ENCODE results near the gene PPP3R1. TPM values are rescaled to one million over a fixed set of nuclear protein-coding genes. Genes with fewer than 3 reads are reported as not detected.

The PPP3R1 gene
- total and polyA plus RNA-seq, 2 of the 8 experiments (the other 6 are each of a cell fraction or from before 2014, with no cell fraction given), result 9.3 to 85.1 TPM

- DNase-seq (ENCODE audit: low read depth in 1 of 2, low spot score in 2 of 2) (no peak), FAIRE-seq (no peak)
- Histone ChIP-seq H2BK5ac (ENCODE audit: low read depth, low read length) (no peak overlapping the region), H3K14ac (ENCODE audit: insufficient read length) (no peak overlapping the region), H3K9me3 (ENCODE audit: insufficient read depth in 2 of 2, low read depth in 1 of 2, low read length in 1 of 2) (no peaks in the 10 kb centered on the region), H3K4me2 (ENCODE audit: insufficient read depth in 1 of 2, low read depth in 2 of 2, low read length in 2 of 2) (peak overlapping the region in 1 of 2 experiments; percentile 3; a peak in 1 of 4 replicates), H3K79me2 (ENCODE audit: control insufficient read depth in 1 of 2, insufficient read depth in 2 of 2, low read length in 2 of 2) (peaks cover 44 to 85% of the 10 kb centered on the region in 2 experiments), H3K23ac (ENCODE audit: insufficient read length) (no peak overlapping the region), H4K8ac (ENCODE audit: extremely low read depth, insufficient read depth, low read length) (no peak overlapping the region), H3K27me3 (replicated peaks in 1 of 4; ENCODE audit: control insufficient read depth in 3 of 4, extremely low read depth in 1 of 4, insufficient read depth in 3 of 4, low read length in 3 of 4) (no peaks in the 10 kb centered on the region), H2BK120ac (replicated peaks; ENCODE audit: low read depth, low read length) (no peak overlapping the region), H3K4ac (replicated peaks; ENCODE audit: insufficient read length, low read depth, low read length) (no peak overlapping the region), H3K23me2 (ENCODE audit: low read depth, low read length) (peaks cover 5% of the 10 kb centered on the region; the same call in 1 of the 2 replicates), H3K9ac (replicated peaks in 1 of 4; ENCODE audit: extremely low read depth in 1 of 4, low read depth in 3 of 4, low read length in 3 of 4) (no peak overlapping the region), H3K18ac (ENCODE audit: extremely low read depth, low read length) (no peak overlapping the region), H3K36me3 (ENCODE audit: control insufficient read depth in 2 of 4, insufficient read depth in 4 of 4, low read length in 3 of 4) (peaks cover 0 to 4% (median 0%) of the 10 kb centered on the region in 4 experiments; a peak in 1 of 8 replicates), H2AK5ac (ENCODE audit: low read depth, low read length) (no peak overlapping the region), H3K4me3 (ENCODE audit: extremely low read depth in 1 of 4, insufficient read depth in 2 of 4, low read depth in 3 of 4, low read length in 4 of 4) (peak overlapping the region in 1 of 4 experiments; percentile 92; a peak in 1 of 8 replicates), H3K79me1 (ENCODE audit: low read depth, low read length) (peaks cover 3% of the 10 kb centered on the region), H4K20me1 (replicated peaks in 1 of 2; ENCODE audit: control insufficient read depth in 1 of 2, insufficient read depth in 2 of 2, low read length in 2 of 2) (peaks cover 23 to 34% of the 10 kb centered on the region in 2 experiments), H4K5ac (ENCODE audit: insufficient read length, low read depth, low read length) (no peak overlapping the region), H3K56ac (replicated peaks; ENCODE audit: insufficient read length, low read depth, low read length) (no peak overlapping the region), H2AFZ (ENCODE audit: low read length) (no peak overlapping the region), H2BK15ac (ENCODE audit: low read length) (no peak overlapping the region), H2BK12ac (ENCODE audit: low read depth, low read length) (no peak overlapping the region), H2BK20ac (ENCODE audit: low read length) (no peak overlapping the region), H3K4me1 (replicated peaks in 1 of 4; ENCODE audit: control insufficient read depth in 3 of 4, insufficient read depth in 4 of 4, low read length in 3 of 4) (peaks cover 0 to 12% (median 5%) of the 10 kb centered on the region in 4 experiments; a peak in 4 of 7 replicates), H4K91ac (replicated peaks; ENCODE audit: insufficient read length, low read length) (no peak overlapping the region), H3K27ac (ENCODE audit: low read depth, low read length) (no peak overlapping the region)
- TF ChIP-seq CEBPB (IDR thresholded peaks at IDR 0.05; ENCODE audit: low read depth, low read length) (no peak), POU5F1 (IDR thresholded peaks at IDR 0.05; ENCODE audit: low read depth, low read length) (no peak), RXRA (IDR thresholded peaks at IDR 0.05; ENCODE audit: insufficient read depth, low read depth, low read length) (no peak), TAF7 (optimal IDR thresholded peaks at IDR 0.05; ENCODE audit: borderline replicate concordance, low read depth, low read length) (no peak), CBX8 (IDR thresholded peaks at IDR 0.05; ENCODE audit: borderline replicate concordance, low read depth, low read length) (no peak), CHD1 (IDR thresholded peaks at IDR 0.05; ENCODE audit: low read depth, low read length) (no peak), EP300 (IDR thresholded peaks at IDR 0.05; ENCODE audit: borderline replicate concordance in 1 of 2, low read depth in 2 of 2, low read length in 2 of 2) (no peak), GTF2F1 (IDR thresholded peaks at IDR 0.05; ENCODE audit: borderline replicate concordance, low read depth, low read length) (no peak)
- ChIA-PET CTCF (ENCODE audit: partially characterized antibody) (interaction anchor here (0.6 kb wide), 1 partner anchor 35 kb away, joined by 3 read pairs; no protein-coding TSS in a partner anchor), POLR2A (ENCODE audit: partially characterized antibody) (interaction anchor here (0.6 kb wide), 1 partner anchor 12 kb away, joined by 3 read pairs; no protein-coding TSS in a partner anchor)
- 78% methylated on average over 2 of the region's 2 CpGs; no CpG with 5 or more reads in 1 of the 2 experiments for WGBS, 2 experiments (ENCODE audit: extremely low coverage in 1 of 2, insufficient coverage in 1 of 2, insufficient read length in 1 of 2, insufficient replicate concordance in 2 of 2, low coverage in 1 of 2, low lambda C conversion rate in 2 of 2, missing lambda C conversion rate in 1 of 2)
Observed at GRCh38 chr2:68248806-68249205, 3.5 kb downstream of the PPP3R1 start.

Data from H1 (cell line).